ENCODE measurements around the gene CBFA2T2.
"Not testable (repeated sequence)": the region's sequence is repeated elsewhere in the genome, so short reads cannot be mapped to it uniquely, and the experiment has no call there.

Gene CBFA2T2

GRCh38 chr20:33506576-33506975, 16.7 kb downstream of the CBFA2T2 start:
- no peak for DNase-seq (ENCODE audit: low spot score)

DNA sequence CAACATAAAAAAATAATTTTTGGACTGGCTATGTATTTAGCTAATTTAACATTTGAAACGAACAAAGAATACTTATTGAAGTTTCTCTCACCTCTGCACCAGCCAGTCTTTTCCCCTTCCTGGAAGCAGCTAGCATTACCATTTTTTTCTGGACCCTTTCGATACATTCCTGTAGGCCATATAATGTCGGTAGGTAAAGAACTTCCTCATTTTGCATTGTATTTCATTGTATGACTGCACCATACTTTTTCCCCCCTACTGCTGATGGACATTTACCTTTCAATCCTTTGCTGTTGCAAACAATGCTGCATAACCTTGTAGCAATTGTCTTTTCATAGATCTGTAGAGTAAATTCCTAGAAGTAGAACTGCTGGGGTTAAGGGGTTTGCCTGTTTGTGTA, 17.6 kb downstream of the CBFA2T2 start:
- no peak for DNase-seq (ENCODE audit: low spot score)

- not testable (repeated sequence) for DNase-seq (ENCODE audit: low spot score)
Observed at GRCh38 chr20:33508015-33508414, 18.1 kb downstream of the CBFA2T2 start.

GRCh38 chr20:33509057-33509456, 19.2 kb downstream of the CBFA2T2 start:
- DNase-seq (ENCODE audit: low spot score): not testable (repeated sequence)

DNA sequence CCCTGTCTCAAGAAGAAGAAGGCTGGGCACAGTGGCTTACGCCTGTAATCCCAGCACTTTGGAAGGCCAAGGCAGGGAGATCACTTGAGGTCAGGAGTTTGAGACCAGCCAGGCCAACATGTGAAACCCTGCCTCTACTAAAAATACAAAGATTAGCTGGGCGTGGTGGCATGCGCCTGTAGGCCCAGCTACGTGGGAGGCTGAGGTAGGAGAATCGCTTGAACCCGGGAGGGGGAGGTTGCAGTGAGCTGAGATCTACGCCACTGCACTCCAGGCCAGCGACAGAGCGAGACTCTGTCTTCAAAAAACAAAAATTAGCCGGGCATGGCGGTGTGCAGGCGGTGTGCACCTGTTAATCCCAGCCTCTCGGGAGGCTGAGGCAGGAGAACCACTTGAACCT, 22.0 kb downstream of the CBFA2T2 start:
- not testable (repeated sequence) for DNase-seq (ENCODE audit: low spot score)

GRCh38 chr20:33515569-33516216, 25.8 kb downstream of the CBFA2T2 start:
- no peak for DNase-seq (ENCODE audit: low spot score)

DNA sequence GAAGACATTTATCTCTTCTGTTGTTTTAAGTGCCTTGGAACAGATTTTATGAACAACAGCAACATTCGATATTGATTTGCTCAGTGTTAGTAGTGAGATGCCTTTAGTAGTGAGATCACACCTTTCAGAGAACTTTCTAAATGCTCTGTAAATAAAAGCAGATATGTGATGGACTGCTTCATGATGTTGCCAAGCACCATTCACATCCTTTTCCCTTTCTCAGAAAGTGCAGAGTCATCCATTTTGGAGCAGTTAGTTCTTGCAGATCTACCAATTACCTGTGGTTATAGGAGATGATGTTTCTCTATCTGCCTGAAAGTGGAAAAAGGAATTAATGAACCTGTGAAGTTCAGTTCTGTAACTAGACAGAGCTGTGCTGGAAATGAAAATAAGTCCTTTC, 27.0 kb downstream of the CBFA2T2 start:
- no peak for DNase-seq (ENCODE audit: low spot score)

- peak; percentile 14 for DNase-seq (ENCODE audit: low spot score)
Observed at GRCh38 chr20:33518071-33518470, 28.2 kb downstream of the CBFA2T2 start.

DNA sequence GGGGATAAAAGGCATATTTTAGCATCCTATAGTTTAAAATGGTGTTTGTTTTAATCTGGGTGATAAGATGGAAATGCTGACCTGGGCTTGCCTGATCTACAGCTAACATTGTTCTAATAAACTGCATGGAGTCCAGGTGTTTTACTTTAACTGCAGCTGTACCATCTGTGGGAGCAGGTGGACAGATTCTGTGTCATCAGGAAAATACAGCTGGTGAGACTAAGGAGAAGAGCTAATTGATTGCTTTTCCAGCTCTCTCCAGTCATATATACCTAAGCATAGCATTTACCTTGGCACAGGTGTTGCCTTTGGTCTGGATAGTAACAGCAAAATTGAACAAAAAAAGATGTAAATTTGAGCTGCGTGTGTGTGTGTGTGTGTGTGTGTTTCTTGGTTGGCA, 31.6 kb downstream of the CBFA2T2 start:
- no peak for DNase-seq (ENCODE audit: low spot score)

DNA sequence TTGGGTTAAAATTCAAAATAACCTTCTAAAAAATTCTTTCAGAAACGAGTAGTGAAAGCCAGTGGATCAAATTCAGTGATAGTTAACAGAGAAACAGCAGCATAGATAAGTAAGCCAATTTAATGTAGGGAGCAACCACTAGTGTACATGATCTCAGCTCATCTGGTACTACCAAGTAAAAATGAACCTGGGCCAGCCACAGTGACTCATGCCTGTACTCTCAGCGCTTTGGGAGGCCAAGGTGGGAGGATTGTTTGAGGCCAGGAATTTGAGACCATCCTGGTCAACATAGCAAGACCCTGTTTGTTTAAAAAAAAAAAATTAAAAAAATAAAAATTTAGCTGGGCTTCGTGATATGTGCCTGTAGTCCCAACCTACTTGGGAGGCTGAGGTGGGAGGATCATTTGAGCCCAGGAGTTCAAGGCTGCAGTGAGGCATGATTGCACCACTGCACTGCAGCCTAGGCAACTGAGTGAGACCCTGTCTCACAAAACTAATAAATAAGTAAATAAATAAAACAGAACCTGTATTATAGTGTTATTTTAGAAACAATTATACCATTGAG, 32.4 kb downstream of the CBFA2T2 start:
- no peak for DNase-seq (ENCODE audit: low spot score)

DNA sequence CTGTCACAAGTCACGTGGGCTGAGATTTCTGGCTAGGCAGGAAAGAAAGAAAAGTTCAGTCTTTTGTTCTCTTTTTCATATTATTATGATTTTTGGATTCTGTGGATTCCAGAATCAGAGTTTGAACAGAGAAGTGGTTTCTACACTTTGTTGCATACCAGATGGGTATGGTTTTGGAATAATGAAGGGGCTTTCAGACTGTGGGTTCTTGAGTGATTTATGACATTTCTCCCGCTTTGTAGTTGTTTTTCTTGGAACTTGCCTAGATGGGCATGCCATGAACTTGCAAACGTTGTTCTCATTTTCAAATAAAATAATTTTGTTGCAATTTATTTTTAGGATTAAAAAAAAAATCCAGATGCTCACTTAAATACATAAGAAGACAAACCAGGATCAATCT, 34.4 kb downstream of the CBFA2T2 start:
- DNase-seq (ENCODE audit: low spot score): no peak

DNA sequence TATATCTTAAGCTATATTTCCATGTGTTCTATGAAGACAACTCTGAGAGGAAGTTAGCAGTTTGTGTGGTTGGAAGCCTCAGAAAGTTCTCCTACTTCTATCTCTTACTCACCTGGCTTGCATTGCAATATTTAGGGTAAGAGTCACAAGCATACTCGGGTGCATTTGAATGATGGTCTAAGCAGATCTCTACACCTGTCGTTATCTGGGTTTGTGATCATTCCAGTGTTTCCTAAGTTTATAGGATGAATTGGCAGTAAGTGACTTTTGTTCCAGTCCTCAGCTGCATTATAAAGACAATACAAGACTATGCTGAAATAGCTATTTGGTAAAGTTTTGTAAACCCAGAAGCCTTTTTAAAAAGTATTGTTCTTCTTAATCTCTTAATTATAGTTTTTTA, 36.9 kb downstream of the CBFA2T2 start:
- DNase-seq (ENCODE audit: low spot score): no peak

DNA sequence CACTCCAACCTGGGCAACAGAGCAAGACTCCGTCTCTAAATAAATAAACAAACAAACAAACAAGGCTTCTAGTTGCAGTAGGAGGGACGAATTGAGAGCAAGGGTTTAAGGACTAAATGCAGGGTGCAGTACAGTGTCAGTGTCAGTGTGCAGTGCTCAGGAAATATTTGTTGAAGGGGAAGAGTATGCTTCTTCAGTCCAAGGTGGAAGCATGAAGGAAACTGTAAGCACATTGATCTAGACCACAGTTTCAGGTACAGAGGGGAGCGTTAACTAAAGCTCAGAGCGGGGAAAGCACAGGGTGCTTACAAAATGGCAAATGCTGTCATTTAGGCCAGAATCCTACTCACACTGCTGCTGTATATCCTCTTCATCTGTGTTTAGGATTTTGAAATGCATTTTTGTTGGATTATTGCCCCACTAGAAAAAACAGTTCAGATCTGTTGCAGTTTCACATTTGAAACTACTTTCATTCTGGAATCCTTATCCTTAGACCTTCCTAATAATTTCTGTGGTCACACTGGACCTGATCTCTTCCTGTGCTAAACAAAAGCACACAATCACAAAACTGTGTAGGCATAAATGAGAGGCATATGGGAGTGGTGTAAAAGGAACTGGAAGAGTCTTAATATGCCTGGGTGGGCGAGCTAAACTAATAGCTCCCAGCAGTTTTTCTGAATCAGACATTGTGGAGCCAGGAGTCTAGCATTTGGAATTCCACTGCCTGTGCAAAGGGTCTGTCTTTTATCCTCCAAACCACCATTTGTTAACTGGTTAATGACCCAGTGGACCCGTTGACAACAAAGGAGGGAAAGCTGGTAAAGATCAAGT, 41.4 kb downstream of the CBFA2T2 start:
- peak; percentile 20 for DNase-seq (ENCODE audit: low spot score)

- no peak for DNase-seq (ENCODE audit: low spot score)
Observed at GRCh38 chr20:33531885-33532284, 42.0 kb downstream of the CBFA2T2 start.

DNA sequence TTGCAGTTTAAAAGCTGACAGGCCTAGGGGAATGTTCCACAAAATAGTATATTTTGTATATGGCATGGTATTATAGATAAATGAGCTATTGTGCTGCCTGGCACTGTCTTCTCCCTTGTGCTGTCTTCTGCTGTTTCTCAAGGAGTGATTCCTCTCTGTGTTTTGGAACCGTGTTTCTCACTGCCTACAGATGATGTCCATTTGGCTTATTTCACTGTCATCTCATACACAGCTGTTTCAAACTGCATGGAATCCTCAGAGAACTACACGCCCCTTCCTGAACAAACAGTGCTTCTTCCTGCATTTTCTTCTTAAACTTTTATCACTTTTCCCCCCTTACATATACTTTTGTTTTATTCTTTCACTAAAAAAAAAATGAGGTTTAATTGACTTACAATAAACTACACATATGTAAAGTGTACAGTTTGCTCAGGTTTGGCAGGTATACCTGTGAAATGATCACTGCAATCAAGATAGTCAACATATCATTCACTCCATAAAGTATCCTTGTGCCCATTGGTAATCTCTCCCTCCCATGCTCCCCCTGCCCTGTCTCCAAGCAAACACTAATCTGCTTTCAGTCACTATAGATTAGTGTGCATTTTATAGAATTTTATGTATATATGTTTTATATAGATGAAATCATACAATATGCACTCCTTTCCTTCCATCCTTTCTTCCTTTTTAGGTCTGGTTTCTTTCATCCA, 43.0 kb downstream of the CBFA2T2 start:
- DNase-seq (ENCODE audit: low spot score): peak; percentile 18

GRCh38 chr20:33535717-33536116, 45.8 kb downstream of the CBFA2T2 start:
- DNase-seq (ENCODE audit: low spot score): not testable (repeated sequence)

DNA sequence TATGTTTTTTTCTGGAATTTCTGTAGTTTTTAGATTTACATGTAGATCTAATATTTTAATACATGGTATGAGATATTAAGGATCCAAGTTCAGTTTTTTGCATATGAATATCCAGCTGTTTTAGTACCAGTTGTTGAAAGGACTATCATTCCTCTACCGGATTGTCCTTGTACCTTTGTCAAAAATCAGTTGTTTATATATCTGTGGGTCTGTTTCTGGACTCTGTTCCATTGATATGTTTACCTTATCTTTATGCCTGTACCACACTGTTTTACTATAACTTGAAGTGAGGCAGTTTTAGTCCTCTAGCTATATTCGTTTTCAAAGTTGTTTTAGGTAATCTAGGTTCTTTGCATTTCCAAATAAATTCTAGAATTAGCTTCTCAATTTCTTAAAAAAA, 47.7 kb downstream of the CBFA2T2 start:
- DNase-seq (ENCODE audit: low spot score): no peak

GRCh38 chr20:33539129-33539528, 49.2 kb downstream of the CBFA2T2 start:
- no peak for DNase-seq (ENCODE audit: low spot score)

- no peak for DNase-seq (ENCODE audit: low spot score)
Observed at GRCh38 chr20:33540427-33540826, 50.5 kb downstream of the CBFA2T2 start.

- DNase-seq (ENCODE audit: low spot score): no peak
Observed at GRCh38 chr20:33541074-33541473, 51.2 kb downstream of the CBFA2T2 start.

DNA sequence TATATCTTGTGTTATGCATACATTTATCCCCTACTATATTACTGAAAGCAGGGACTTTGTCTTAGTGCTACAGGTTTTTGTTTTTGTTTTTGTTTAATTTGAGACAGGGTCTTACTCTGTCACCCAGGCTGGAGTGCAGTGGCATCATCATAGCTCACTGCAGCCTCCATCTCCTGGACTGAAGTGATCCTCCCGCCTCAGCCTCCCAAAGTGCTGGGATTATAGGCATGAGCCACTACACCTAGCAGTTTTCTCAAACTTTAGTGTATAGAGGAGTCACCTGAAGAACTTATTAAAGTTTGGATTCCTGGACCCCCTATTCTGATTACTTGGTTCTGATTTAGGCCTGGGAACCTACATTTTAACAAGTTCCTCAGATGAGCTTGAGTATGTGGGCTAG, 51.9 kb downstream of the CBFA2T2 start:
- DNase-seq (ENCODE audit: low spot score): no peak

GRCh38 chr20:33545763-33546162, 55.9 kb downstream of the CBFA2T2 start:
- DNase-seq (ENCODE audit: low spot score): no peak
